ENCODE data around the gene FLVCR1.

Gene FLVCR1

GRCh38 chr1:212916481-212917133 is 58.5 kb downstream of the FLVCR1 start:
- DNase-seq = no peak

GRCh38 chr1:212917134-212917485 is 59.0 kb downstream of the FLVCR1 start:
- no peak for DNase-seq

- DNase-seq = no peak
Measured at GRCh38 chr1:212917858-212918257, 59.8 kb downstream of the FLVCR1 start.

- no peak for DNase-seq
Measured at GRCh38 chr1:212918824-212919223, 60.7 kb downstream of the FLVCR1 start.

GRCh38 chr1:212920246-212920645 is 62.2 kb downstream of the FLVCR1 start:
- no peak for DNase-seq

- no peak for DNase-seq
Measured at GRCh38 chr1:212920896-212921295, 62.8 kb downstream of the FLVCR1 start.

GRCh38 chr1:212922016-212922415 is 63.9 kb downstream of the FLVCR1 start:
- DNase-seq = no peak

GRCh38 chr1:212926372-212926771 is 68.3 kb downstream of the FLVCR1 start:
- no peak for DNase-seq

GRCh38 chr1:212928323-212929291 is 70.5 kb downstream of the FLVCR1 start:
- no peak for DNase-seq

- no peak for DNase-seq
Measured at GRCh38 chr1:212930986-212931678, 73.1 kb downstream of the FLVCR1 start.

GRCh38 chr1:212933815-212934471 is 75.9 kb downstream of the FLVCR1 start:
- no peak for DNase-seq

GRCh38 chr1:212935387-212935981 is 77.4 kb downstream of the FLVCR1 start:
- no peak for DNase-seq

- DNase-seq = no peak
Measured at GRCh38 chr1:212937034-212937433, 79.0 kb downstream of the FLVCR1 start.

- DNase-seq = no peak
Measured at GRCh38 chr1:212938846-212939245, 80.8 kb downstream of the FLVCR1 start.

- DNase-seq = no peak
Measured at GRCh38 chr1:212941452-212941851, 83.4 kb downstream of the FLVCR1 start.

GRCh38 chr1:212942679-212943392 is 84.8 kb downstream of the FLVCR1 start:
- DNase-seq = no peak

- no peak for DNase-seq
Measured at GRCh38 chr1:212943393-212943710, 85.3 kb downstream of the FLVCR1 start.

GRCh38 chr1:212944229-212944901 is 86.3 kb downstream of the FLVCR1 start:
- no peak for DNase-seq

- DNase-seq = no peak
Measured at GRCh38 chr1:212945056-212945455, 87.0 kb downstream of the FLVCR1 start.

- DNase-seq = no peak
Measured at GRCh38 chr1:212945463-212946160, 87.5 kb downstream of the FLVCR1 start.

- no peak for DNase-seq
Measured at GRCh38 chr1:212946872-212947271, 88.8 kb downstream of the FLVCR1 start.

Data from activated CD4-positive, CD25-positive, alpha-beta regulatory T cell (primary cell).